ENCODE results near the gene SCAF4. TPM values are rescaled to one million over a fixed set of nuclear protein-coding genes. Genes with fewer than 3 reads are reported as not detected.
"Not testable (repeated sequence)": the region's sequence is repeated elsewhere in the genome, so short reads cannot be mapped to it uniquely, and the experiment has no call there.

SCAF4 gene
- total and polyA plus RNA-seq, 8 donors, result 23.9 to 44.1 (median 41.5) TPM

DNA sequence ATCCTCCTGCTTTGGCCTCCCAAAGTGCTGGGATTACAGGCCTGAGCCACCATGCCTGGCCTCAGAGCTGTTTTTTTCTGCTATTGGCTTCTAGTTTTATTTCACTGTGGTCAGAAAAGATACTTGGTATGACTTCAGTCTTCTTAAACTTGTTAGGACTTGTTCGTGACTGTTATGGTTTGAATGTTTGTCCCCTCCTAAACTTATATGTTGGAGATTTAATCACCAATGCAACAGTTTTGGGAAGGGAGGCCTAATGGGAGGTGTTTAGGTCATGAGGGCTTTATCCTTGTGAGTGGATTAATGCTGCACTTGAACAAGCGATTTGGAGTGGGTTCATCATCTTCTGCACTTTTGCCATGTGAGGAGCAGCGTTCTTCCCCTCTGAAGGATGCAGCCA is 96.9 kb downstream of the SCAF4 start:
- TF ChIP-seq, protein P1, sequence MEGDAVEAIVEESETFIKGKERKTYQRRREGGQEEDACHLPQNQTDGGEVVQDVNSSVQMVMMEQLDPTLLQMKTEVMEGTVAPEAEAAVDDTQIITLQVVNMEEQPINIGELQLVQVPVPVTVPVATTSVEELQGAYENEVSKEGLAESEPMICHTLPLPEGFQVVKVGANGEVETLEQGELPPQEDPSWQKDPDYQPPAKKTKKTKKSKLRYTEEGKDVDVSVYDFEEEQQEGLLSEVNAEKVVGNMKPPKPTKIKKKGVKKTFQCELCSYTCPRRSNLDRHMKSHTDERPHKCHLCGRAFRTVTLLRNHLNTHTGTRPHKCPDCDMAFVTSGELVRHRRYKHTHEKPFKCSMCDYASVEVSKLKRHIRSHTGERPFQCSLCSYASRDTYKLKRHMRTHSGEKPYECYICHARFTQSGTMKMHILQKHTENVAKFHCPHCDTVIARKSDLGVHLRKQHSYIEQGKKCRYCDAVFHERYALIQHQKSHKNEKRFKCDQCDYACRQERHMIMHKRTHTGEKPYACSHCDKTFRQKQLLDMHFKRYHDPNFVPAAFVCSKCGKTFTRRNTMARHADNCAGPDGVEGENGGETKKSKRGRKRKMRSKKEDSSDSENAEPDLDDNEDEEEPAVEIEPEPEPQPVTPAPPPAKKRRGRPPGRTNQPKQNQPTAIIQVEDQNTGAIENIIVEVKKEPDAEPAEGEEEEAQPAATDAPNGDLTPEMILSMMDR (IDR thresholded peaks at IDR 0.05), result no peak
- H3K4me3 ChIP-seq, result no peak overlapping the region
- no peaks in the 10 kb centered on the region for H3K36me3 ChIP-seq
- DNase-seq (no peak), ATAC-seq (no peak)
- intact Hi-C loops (cut with DNase I), result no loop called here
- peaks cover 0 to 9% of the 10 kb centered on the region in 2 donors for H3K9me3 ChIP-seq
- H3K27me3 ChIP-seq, result no peaks in the 10 kb centered on the region
- H3K4me1 ChIP-seq, result no peaks in the 10 kb centered on the region
- H3K27ac ChIP-seq, result no peak overlapping the region

DNA sequence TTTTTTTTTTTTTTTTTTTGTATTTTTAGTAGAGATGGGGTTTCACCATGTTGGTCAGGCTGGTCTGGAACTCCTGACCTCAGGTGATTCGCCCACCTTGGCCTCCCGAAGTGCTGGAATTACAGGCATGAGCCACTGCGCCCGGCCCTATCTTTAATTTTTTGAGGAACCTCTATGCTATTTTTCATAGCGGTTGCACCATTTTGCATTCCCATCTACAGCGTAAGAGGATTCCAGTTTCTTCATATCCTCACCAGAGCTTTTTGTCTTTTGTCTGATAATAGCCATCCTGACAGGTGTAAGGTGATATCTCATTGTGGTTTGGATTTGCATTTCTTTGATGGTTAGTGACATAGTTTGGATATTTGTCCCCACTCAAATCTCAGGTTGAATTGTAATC is 100.0 kb downstream of the SCAF4 start:
- intact Hi-C loops (cut with DNase I); H3K4me1 ChIP-seq; H3K27ac ChIP-seq; ATAC-seq; H3K36me3 ChIP-seq; H3K27me3 ChIP-seq; DNase-seq; H3K4me3 ChIP-seq; H3K9me3 ChIP-seq: not testable (repeated sequence)

DNA sequence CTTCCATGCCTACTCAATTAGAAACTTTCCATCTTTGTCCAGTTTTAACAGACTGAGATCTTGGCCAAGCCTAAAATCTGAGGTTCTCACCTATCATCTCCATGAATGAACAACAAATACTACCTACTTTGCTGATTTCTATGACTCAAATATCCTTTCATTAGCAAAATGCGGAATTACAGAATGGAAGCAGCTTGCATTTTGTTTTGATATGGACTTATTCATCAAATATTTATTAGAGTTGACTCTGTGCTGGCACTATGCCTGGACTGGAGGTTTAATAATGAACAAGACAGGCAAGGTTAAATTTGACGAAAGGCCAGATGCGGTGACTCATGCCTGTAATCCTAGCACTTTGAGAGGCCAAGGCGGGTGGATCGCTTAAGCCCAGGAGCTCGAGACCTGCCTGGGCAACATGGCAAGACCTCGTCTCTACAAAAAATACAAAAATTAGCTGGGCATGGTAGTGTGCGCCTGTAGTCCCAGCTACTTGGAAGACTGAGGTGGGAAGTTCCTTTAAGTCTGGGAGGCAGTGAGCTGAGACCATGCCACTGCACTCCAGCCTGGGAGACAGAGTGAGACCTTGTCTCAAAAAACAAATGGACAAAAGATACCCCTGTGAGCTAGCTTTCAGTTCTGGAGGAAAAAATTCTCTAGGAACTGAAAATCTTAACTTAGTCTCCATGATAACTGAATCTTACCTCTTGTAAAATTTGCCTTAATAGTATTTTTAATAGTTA is 101.8 kb downstream of the SCAF4 start:
- ATAC-seq (peak; percentile 87), DNase-seq (peak in 1 of 4 donors; percentile 46)
- Histone ChIP-seq H3K9me3 (no peaks in the 10 kb centered on the region), H3K4me1 (no peaks in the 10 kb centered on the region), H3K27ac (no peak overlapping the region), H3K27me3 (no peaks in the 10 kb centered on the region), H3K4me3 (no peak overlapping the region), H3K36me3 (no peaks in the 10 kb centered on the region)
- TF ChIP-seq, protein P1 (IDR thresholded peaks at IDR 0.05), result no peak
- intact Hi-C loops (cut with DNase I), result no loop called here

DNA sequence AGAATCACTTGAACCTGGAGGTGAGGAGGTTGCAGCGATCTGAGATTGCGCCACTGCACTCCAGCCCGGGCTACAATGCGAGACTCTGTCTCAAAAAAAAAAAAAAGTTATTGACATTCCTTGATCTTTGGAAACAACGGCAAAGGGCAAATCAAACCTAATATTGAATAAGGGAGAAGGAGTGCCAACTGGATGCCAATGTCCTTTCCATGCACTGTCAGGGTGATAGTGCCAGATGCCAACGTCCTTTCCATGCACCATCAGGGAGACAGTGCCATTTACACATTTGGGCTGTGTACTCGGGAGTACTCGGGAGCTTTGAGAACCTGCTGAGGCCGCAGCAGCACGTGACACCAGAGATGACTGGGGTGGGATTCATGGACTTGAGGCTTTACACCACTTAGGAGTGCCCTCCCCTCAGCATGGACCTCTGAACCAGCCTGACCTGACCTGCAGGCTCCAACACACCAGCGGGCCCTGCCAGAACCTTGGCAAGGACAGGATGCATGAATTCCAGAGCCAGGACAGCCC is 106.9 kb downstream of the SCAF4 start:
- TF ChIP-seq, protein P1 (IDR thresholded peaks at IDR 0.05), result no peak
- ATAC-seq (no peak), DNase-seq (no peak)
- no peak overlapping the region for H3K27ac ChIP-seq
- H3K4me1 ChIP-seq, result no peaks in the 10 kb centered on the region
- intact Hi-C loops (cut with DNase I), result no loop called here
- H3K4me3 ChIP-seq, result no peak overlapping the region
- H3K27me3 ChIP-seq, result no peaks in the 10 kb centered on the region
- H3K9me3 ChIP-seq, result no peaks in the 10 kb centered on the region
- no peaks in the 10 kb centered on the region for H3K36me3 ChIP-seq

DNA sequence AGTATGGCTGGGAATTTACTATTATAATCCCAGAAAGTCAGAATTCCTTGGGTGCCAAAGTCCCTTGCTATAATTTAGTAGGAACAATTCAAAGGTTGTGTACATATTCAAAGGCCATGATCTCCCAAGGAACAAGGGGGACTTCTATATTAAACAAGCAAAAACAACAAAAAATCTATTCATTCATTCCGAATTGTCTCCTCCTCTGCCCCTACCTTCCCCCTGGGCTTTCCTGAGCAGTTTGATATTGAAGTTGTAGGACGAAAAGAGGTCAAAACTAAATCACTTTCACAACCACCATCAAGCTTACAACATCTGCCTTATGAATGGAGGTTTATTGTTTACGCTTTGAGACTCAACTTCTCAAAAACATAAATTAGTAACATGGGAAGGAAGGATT is 107.7 kb downstream of the SCAF4 start:
- H3K27ac ChIP-seq, result no peak overlapping the region
- no peak for ATAC-seq
- TF ChIP-seq, protein P1 (IDR thresholded peaks at IDR 0.05), result no peak
- H3K9me3 ChIP-seq, result peaks cover 0 to 1% of the 10 kb centered on the region in 2 donors
- H3K4me3 ChIP-seq, result no peak overlapping the region
- no peak for DNase-seq
- intact Hi-C loops (cut with DNase I), result no loop called here
- no peaks in the 10 kb centered on the region for H3K36me3 ChIP-seq
- no peaks in the 10 kb centered on the region for H3K4me1 ChIP-seq
- H3K27me3 ChIP-seq, result no peaks in the 10 kb centered on the region
